GM21717 (cell line): ENCODE measurements around the gene TRAP1.

ENCODE experiments used
- ATAC-seq: cut with Tn5 transposase; IDR thresholded peaks from one replicate; pipeline ENCODE4 v1.9.1; 2021; ENCODE audit warnings: mild to moderate bottlenecking, moderate library complexity; ENCODE audit not compliant: unreplicated experiment

The TRAP1 gene

GRCh38 chr16:3737181-3737580 is 19.9 kb upstream of the TRAP1 start:
- no peak for ATAC-seq

DNA sequence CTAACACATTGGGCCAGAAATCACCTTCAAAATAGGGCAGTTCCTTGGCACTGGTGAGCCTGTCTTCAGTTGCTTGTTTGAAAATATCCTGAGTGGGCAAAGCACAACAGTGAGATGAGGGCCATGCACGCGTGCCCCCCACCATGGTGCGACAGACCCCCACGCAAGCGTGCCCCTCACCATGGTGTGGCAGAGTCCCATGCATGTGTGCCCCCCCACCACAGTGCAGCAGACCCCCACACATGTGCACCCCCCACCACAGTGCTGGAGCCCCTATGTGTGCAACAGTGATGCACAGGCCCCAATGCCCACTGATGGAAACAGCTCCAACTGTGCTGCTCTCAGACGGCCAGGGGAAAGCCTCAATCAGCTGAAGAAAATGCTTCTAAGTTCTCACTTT is 18.8 kb upstream of the TRAP1 start:
- ATAC-seq, result no peak

DNA sequence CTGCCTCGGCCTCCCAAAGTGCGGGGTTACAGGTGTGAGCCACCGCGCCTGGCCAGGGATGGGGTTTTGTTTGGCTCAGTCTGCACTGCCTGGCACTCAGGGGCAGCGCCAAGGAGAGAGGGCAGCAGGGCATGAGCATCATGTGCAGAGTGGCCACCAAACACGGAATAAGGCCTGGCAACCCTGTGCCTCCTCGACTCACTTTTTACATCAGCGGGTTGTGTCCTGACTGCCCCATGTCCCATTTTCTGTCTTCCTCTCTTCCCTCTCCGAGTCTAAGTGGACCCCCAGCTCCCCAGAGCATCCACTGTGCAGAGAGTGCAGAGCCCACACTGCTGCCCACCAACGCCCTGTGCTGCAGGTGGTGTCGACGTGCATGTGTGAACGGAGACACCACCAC is 18.2 kb upstream of the TRAP1 start:
- ATAC-seq, result no peak

DNA sequence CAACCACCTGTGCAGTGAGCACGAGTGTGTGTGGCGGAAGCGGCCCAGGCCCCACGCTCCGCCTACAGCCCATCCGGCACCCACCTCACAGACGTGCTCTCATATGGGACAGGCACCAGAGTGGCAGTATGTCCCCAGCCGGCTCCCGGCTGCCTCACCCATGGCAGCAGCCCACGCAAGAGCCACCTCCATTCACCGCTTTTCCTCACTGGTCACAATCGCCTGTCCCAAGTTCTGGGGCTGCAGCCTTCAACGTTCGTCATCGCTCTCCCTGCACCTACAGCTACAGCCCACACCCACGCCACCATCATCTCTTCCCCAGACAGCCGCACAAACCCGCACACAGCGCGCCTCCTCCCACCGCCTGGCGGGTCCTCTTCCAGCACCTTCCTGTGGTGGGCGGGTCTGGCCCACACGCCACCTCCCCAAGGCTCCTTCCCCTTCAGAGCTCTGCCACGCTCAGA is 17.5 kb upstream of the TRAP1 start:
- ATAC-seq, result no peak

- ATAC-seq, result no peak
These were observed 16.9 kb upstream of the TRAP1 start for GRCh38 chr16:3734084-3734757.

DNA sequence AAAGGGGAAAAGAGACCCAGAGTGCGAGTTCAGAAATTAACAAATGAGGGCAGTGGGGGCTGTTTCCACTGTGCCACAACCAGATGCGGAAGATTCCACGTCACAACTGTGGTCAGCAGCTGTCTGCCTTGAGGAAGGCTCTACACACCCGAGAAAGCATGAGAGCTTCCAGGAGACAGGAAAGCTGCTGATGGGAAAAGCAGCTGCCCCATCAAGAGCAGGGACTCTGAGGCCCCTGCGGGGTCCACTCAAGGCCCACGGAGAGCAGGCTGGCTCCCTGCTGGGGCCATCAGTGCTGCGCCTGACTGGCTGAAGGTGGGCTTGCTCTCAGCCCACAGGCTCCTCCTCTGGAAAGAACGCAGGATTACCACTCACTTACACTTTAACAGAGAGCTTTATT is 14.8 kb upstream of the TRAP1 start:
- ATAC-seq, result no peak

DNA sequence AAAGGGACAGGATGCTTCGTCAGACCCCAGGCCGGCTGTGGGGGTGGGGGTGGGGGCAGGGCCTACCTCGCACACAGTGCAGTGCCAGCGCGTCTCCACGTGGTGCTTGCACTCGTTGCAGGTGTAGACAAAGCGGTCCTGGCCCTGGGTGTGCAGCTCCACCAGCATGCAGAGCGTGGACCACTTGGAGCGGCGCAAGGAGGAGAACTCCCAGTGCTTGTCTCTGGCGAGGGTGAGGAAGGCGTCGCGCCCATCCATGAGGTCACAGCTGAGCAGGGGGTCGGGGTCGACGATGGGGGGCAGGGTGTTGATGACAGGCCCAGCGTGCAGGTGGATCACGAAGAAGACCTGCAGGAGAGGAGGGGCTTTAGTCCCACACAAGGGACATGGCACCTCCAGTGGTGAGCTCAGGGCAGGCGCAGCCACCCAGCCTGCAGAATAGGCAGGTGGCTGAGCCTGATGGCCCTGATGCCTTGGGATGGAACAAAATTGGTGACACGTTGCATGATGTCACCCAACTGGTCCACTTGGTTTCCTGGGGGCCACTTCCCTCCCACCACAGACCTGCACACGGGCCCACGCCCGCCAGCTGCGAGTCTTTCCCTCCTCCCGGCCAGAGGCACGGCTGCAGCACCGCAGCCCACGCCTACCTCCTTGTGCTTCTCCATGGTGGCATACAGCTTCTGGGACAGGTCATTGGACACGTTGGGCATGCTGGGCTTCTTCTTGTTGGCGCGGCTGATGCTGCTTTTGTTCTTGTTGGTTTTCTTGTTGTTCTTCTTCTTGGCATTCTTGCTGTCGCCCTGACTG is 14.0 kb upstream of the TRAP1 start:
- ATAC-seq, result no peak

- no peak for ATAC-seq
These were observed 13.1 kb upstream of the TRAP1 start for GRCh38 chr16:3730161-3731125.

- ATAC-seq, result no peak
These were observed 12.1 kb upstream of the TRAP1 start for GRCh38 chr16:3729161-3730112.

DNA sequence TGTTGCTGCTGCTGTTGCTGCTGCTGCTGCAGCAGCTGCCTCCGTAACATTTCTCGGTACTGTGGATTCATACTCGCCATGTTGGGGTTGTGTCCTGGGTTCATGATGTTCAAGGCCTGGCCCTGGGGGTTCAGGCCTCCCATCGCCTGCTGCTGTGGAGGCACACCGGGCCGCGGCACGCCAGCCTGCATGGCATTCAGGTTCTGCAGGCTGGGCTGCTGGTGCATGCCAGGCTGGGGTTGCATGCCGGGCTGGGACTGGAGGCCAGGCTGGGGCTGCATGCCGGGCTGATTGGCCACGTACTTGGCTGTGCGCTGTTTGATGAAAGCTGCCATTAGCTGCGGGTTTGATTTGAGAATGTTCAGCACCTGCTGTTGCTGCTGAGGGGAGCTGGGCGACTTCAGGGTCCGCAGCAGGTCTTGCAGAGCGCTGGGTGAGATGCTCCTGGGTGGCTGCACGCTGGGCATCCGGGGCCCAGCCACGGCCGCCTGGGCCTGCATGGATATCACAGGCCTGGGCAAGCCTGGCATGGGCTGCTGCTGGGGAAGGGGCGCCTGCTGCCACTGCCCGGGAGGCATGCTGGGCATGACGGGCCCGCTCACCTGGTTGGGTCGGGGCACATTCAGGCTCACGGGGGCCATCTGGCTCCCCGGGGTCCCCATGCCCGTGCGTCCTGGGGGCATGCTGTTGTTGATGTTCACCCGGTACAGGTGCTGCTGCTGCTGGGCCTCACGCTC is 11.3 kb upstream of the TRAP1 start:
- no peak for ATAC-seq

DNA sequence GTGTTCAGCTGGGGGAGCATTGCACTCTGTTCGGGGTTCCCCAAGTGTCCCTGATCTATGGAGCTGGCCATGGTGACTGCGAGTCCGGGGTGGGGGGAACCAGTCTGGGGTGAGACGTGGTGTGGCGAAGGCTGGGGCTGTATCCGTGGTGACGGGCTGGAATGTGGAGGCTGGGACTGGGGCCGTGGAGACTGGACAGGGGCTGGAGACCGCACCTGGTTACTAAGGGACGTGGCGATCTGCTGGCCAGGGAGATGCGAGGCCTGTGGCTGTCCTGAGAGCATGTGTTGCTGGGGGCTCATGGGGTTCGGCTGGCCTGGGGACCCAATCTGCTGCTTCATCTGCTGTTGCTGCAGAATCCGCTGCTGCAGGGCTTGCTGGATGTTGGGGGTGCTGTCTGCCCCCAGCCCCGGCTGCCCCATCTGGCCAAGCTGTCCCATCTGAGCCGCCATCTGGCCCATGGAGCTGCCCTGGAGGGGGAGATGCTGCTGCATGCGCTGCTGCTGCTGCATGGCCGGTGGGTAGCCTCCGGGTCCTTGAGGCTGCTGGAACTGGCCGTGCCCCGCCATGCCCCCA is 10.6 kb upstream of the TRAP1 start:
- no peak for ATAC-seq

DNA sequence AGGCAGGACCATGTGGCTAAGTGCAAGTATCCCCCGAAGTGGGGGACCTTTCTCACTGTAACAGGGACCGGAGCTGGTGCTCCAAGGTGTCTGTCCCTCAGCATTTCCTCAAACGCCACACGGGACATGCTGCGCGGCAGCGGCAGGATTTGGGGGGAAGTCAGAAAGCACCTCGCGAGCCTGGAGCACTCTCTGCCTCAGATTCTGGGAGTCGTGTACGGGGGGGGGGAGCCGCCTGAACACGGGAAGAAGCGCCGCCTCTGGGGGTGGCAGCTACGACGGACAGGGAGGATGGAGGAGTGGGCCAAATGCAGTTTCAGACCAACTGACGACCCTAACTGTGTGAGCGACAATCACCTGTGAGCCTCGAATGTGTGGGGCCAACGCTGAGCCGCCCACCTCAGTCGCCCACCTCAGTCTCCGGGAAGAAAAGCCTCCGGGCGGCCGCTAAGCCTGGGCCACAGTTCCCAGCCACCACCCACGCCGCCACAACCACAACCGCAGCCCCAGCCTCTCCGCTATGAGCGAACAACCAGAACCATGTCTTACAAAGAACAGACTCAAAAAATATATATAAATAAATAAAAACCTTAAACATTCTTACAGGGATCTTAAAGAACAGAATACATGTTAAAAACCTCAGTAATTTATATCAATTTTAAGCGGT is 8.8 kb upstream of the TRAP1 start:
- ATAC-seq, result no peak

DNA sequence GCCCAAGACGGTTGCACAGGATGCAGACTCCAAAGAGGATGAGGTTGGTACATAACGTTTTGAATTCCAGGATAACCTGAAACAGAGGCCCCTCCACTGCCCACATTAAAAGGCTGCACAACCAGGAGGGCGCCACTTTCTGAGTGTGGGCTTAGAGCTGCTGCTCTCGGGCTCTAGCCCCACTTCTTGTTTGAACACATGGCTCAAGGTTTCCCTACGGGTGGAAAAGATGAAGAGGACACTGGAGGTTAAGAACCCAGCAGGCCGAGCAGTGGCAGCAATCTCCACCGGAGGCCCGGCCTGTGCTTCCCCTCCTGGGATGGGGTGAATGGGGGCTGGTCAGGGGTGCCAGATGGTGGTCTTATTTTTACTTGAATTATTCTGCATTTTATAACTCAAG is 8.0 kb upstream of the TRAP1 start:
- no peak for ATAC-seq

- ATAC-seq, result no peak
These were observed 5.2 kb upstream of the TRAP1 start for GRCh38 chr16:3722508-3722907.

GRCh38 chr16:3720418-3720817 is 3.1 kb upstream of the TRAP1 start:
- no peak for ATAC-seq

DNA sequence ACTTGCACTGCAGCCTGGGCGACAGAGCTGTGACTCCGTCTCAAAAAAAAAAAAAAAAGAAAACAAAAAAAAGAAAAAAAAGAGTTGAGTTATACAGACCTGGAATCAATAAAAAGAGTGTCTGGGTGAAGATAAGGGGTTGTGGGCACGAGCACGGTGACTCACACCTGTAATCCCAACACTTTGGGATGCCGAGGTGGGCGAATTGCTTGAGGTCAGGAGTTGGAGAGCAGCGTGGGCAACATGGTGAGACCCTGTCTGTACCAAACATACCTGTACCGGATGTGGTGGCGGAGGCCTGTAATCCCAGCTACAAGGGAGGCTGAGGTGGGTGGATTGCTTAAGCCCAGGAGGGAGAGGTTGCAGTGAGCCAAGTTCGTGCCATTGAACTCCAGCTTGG is 1.3 kb upstream of the TRAP1 start:
- ATAC-seq, result no peak

DNA sequence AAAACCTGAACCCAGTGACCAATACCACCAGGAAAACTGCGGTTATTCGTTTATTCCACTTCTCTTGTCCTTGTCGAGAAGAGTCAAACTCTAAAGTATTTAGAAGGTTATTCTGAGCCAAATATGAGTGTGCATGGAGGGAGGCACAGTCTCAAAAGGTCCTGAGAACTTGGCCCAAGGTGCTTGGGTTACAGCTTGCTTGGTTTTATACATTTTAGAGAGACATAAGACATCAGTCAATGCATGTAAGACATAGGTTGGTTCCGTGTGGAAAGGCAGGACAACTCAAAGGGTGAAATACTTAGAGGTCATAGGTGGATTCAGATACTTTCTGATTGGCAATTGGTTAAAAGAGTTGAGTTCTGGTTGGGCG is 681 bp upstream of the TRAP1 start:
- no peak for ATAC-seq

DNA sequence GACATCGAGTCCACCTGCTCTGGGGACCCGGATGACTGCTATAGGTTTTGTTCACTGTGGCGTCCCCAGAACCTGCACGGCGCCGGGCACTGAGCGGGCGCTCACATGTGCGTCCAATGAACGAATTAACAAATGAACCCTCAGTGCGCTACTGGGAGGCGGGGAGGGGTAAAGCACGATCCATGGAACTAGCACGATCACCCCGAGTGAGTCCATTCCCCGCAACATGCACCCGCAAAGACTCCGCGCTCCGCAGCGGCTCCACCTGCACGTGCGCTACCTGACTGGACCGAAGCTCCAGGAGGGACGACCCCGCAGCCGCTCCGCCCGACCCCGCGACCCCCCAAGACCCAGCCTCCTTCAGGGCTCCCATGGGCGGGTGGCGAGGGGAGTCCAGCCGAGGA is 491 bp downstream of the TRAP1 start:
- ATAC-seq, result peak; percentile 20

DNA sequence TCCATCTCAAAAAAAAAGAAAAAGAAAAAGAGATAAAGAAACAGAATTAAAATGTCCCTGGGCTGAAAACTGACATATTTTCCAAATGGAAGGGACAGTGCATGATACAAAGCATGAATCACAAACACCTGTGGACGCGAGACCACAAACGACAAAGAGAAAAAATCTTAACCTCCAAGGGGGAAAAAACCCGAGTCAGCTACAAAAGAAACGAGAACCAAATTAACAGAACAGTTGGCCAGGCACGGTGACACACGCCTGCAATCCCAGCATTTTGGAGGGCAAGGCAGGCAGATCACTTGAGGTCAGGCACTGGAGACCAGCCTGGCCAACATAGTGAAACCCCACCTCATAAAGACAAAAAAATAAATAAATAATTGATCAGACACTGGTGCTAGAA is 1.9 kb downstream of the TRAP1 start:
- no peak for ATAC-seq
